HFF-Myc (cell line): ENCODE data around the gene TPO.

Experiments used
- DNase-seq: peaks from one replicate; pipeline ENCODE4 v3.0.0-alpha.2; 2011; ENCODE audit warnings: low read depth; ENCODE audit errors: extremely low read depth
- H3K4me3 ChIP-seq: replicated peaks from 2 replicates; pipeline ENCODE4 v1.5.1; 2011; ENCODE audit warnings: low read depth, mild to moderate bottlenecking, control low read depth, low read length
- TF ChIP-seq, protein P1 (sequence below): IDR thresholded peaks from 2 replicates; pipeline ENCODE4 v1.5.1; 2012; ENCODE audit warnings: mild to moderate bottlenecking, low read depth, low read length, control low read depth; ENCODE audit errors: missing control alignments

Gene TPO

DNA sequence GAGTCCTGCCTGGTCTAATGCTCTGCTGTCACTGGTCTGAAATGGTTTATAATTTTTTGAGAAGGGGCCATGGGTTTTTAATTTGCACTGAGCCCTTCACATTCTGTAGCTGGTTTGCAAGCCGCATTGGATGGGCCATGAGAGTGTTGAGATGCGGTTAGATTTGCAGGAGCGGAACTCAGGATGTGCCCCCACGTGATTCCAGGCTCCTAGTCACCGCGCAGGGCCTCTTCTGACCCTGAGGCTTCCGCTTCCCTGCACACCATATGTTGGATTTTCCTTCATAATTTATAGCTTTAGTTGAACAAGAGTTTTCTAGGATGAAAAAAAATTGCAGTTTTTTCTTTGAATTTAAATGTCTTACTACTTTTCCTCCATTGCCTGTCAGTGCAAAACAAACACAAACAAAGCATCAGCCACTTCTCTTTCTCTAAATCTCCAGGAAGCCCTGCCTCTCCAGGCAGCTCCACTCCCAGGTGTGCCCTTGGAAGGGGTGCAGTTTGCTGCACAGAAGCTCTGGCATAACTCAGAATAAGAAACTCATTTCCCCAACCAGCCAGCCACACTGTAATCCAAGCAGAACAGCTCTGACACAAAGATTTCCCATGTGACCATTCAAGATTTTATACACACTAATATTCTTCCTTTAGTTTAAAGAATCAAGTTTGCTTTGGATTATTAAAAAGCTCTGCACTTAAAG is 18.4 kb upstream of the TPO start:
- no peak for DNase-seq
- H3K4me3 ChIP-seq = no peak overlapping the region
- TF ChIP-seq, protein P1, sequence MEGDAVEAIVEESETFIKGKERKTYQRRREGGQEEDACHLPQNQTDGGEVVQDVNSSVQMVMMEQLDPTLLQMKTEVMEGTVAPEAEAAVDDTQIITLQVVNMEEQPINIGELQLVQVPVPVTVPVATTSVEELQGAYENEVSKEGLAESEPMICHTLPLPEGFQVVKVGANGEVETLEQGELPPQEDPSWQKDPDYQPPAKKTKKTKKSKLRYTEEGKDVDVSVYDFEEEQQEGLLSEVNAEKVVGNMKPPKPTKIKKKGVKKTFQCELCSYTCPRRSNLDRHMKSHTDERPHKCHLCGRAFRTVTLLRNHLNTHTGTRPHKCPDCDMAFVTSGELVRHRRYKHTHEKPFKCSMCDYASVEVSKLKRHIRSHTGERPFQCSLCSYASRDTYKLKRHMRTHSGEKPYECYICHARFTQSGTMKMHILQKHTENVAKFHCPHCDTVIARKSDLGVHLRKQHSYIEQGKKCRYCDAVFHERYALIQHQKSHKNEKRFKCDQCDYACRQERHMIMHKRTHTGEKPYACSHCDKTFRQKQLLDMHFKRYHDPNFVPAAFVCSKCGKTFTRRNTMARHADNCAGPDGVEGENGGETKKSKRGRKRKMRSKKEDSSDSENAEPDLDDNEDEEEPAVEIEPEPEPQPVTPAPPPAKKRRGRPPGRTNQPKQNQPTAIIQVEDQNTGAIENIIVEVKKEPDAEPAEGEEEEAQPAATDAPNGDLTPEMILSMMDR = no peak

DNA sequence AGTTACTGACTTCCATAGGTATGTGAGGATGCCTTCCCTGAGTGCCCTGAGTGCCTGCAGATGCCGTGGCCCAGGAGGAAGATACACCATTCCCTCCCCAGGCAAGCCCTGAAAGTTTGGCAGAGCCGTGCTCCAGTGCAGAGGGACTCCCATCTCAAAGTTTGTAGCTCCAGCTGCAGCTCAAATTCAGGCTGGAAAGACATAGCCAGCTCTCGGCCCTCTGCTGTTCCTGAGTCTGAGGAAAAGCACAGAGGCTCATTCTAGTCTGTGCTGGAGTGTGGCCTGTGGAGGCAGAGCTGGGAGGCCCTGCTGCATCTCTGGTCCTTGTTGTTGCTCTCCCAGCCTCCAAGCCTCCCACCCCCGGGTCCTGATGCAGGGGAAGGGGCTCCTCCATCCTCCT is 15.9 kb upstream of the TPO start:
- no peak overlapping the region for H3K4me3 ChIP-seq
- TF ChIP-seq, protein P1 = no peak
- DNase-seq = no peak

DNA sequence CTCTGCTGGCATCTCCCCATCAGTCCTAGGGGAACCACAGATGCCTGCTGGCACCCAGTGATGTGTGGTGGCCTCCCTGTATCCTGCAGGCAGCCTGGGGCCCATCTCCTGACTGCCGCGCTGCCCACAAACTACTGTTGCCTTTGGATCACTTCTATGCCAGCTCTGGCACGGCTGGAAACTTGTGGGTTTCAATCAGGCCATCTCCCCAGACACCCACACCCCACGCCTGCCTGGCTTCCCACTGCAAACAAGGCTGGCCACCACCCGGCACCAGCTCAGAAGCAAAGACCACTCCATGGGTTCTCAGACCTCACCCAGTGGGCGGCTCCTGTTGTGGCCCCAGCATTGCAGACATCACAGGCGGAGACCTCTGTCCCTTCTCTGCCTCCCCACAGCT is 15.1 kb upstream of the TPO start:
- TF ChIP-seq, protein P1 = no peak
- no peak overlapping the region for H3K4me3 ChIP-seq
- DNase-seq = no peak

DNA sequence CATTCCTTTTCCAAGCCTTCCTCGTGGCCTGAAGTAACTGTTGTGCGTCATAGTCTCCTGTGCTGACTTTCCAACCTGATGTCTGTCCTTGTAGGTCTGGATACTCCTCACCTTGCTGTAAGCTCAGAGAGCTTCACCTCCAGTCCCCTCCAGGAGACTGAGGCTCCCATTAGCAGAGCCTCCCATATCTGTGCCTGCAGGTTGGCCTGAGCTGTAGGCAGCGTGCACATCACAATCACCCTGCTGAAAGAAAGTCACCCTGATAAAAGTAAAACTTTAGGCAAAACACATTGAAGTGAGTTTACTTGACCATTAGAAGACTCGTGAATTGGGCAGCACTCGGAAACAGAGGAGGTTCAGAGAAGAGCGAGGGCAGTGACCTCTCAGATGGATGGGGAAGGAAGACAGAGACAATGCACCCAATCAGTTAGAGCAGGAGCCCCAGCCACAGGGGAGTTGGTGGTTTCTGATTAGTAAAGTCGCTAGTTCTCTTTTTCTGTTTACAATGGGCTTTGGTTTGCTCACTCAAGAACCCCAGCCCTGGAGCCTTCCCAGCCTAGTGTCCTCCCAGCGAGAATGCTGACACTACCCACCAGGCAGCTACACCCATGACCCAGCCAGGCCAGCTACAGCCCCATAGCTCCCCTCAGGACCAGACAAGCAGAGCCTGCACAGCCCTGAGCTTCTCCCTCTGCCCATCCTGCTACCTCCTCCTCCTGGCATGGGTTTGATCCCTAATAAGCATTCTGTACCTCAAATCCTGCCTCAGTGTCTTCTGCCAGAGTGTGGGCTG is 12.1 kb upstream of the TPO start:
- no peak overlapping the region for H3K4me3 ChIP-seq
- no peak for DNase-seq
- TF ChIP-seq, protein P1 = no peak

DNA sequence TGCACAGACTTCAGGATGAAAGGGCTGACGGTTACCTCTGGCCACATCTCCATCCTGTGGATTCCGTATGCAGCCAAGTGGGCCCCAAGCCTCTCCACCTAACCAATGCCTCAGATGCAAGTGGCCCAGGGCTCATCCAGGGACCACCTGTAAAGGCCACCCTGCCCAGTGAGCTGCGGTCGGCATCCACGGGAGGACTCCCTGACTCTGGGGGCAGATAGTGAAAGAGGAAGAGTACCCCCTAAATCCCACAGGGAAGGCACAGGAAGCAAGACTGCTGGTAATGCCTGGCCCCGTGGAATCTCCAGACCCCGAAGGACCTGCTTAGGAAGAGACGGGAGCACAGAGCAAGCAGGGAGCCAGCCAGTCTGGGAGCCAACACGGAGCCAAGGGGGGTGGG is 11.2 kb upstream of the TPO start:
- DNase-seq = no peak
- TF ChIP-seq, protein P1 = no peak
- no peak overlapping the region for H3K4me3 ChIP-seq

DNA sequence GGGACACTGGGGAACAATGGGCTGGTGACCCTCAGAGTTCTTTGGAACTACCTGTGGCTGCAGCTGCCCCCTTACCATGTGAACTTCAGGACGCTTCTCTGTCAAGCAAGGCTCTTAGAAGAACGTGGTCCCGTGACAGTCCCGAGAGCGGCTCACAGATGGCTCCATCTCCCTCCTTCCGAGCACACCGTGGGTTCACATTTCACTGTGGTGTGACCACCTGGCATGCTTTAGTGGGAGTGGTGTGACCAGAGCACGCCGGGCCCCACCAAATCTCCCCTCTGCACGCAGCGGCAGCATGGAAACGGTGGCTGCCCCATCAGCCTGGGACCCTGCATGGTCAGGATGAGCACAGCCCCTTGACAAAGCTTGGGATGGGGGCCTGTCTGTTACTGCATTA is 9.7 kb upstream of the TPO start:
- H3K4me3 ChIP-seq = no peak overlapping the region
- DNase-seq = no peak
- TF ChIP-seq, protein P1 = no peak
